ENCODE measurements around the gene NPL.

DNA sequence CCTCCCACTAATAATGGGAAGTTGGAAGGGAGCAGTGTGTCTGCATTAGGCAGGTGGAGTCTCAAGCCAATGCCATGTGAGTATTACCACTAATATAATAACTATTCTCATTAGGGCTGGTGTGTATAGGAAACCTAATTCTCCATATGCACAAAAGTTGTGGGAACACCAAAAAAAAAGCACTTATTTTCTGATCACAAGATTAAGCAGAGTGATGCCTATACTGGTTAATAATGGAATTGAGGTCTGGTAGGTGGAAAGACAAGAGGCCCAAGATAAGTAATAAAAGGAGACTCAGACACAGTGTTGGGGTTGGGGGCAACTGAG lies 7.0 kb upstream of the NPL start:
- TF ChIP-seq, protein P1, sequence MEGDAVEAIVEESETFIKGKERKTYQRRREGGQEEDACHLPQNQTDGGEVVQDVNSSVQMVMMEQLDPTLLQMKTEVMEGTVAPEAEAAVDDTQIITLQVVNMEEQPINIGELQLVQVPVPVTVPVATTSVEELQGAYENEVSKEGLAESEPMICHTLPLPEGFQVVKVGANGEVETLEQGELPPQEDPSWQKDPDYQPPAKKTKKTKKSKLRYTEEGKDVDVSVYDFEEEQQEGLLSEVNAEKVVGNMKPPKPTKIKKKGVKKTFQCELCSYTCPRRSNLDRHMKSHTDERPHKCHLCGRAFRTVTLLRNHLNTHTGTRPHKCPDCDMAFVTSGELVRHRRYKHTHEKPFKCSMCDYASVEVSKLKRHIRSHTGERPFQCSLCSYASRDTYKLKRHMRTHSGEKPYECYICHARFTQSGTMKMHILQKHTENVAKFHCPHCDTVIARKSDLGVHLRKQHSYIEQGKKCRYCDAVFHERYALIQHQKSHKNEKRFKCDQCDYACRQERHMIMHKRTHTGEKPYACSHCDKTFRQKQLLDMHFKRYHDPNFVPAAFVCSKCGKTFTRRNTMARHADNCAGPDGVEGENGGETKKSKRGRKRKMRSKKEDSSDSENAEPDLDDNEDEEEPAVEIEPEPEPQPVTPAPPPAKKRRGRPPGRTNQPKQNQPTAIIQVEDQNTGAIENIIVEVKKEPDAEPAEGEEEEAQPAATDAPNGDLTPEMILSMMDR (IDR thresholded peaks at IDR 0.05): peak in 1 of 4 experiments; percentile 4
- no peak for TF ChIP-seq POLR2AphosphoS5 (IDR thresholded peaks at IDR 0.05)
